GM23338 (cell line): ENCODE measurements around the gene WDR35. TPM values are rescaled to one million over a fixed set of nuclear protein-coding genes. Genes with fewer than 3 reads are reported as not detected.

Source experiments
- ATAC-seq: fragments of 200-7000 bp; cut with Tn5 transposase; 3 replicates; pipeline ENCODE4 v1.9.1; 2020
- DNase-seq: peaks from one replicate; pipeline ENCODE4 v3.0.0-alpha.2; 2015; ENCODE audit warnings: low spot score
- H2AFZ ChIP-seq: fragments of 200-600 bp; sonication (generic); 2 replicates; pipeline ENCODE4 v1.8.0; 2016; ENCODE audit warnings: antibody characterized with exemption, mild to moderate bottlenecking, moderate library complexity
- H3F3A ChIP-seq: fragments of 200-600 bp; sonication (generic); replicated peaks from 2 replicates; pipeline ENCODE4 v1.8.0; 2017; ENCODE audit warnings: antibody characterized with exemption, mixed run types, low read depth
- H3K27ac ChIP-seq: fragments of 200-600 bp; sonication (generic); 2 replicates; pipeline ENCODE4 v1.6.1; 2016; ENCODE audit warnings: low read depth
- H3K27me3 ChIP-seq: fragments of 200-600 bp; sonication (generic); 2 replicates; pipeline ENCODE4 v1.8.0; 2016; ENCODE audit warnings: mild to moderate bottlenecking, mixed run types, moderate library complexity; ENCODE audit not compliant: insufficient read depth
- H3K36me3 ChIP-seq: fragments of 200-600 bp; sonication (generic); 2 replicates; pipeline ENCODE4 v1.8.0; 2016; ENCODE audit warnings: mild to moderate bottlenecking; ENCODE audit not compliant: insufficient read depth
- H3K4me1 ChIP-seq: fragments of 200-600 bp; sonication (generic); 2 replicates; pipeline ENCODE4 v1.8.0; 2016; ENCODE audit warnings: mild to moderate bottlenecking, moderate library complexity; ENCODE audit not compliant: insufficient read depth
- H3K4me2 ChIP-seq: fragments of 200-600 bp; sonication (generic); 2 replicates; pipeline ENCODE4 v1.7.1; 2017; ENCODE audit warnings: mixed run types
- H3K4me3 ChIP-seq: fragments of 200-600 bp; sonication (generic); 2 replicates; pipeline ENCODE4 v1.6.1; 2016; ENCODE audit warnings: mixed run types
- H3K79me2 ChIP-seq: fragments of 200-600 bp; sonication (generic); replicated peaks from 2 replicates; pipeline ENCODE4 v1.8.0; 2017; ENCODE audit warnings: mild to moderate bottlenecking; ENCODE audit not compliant: insufficient read depth
- H3K9me2 ChIP-seq: fragments of 200-600 bp; sonication (generic); 2 replicates; pipeline ENCODE4 v1.8.0; 2017; ENCODE audit not compliant: insufficient read depth
- H4K20me1 ChIP-seq: fragments of 200-600 bp; sonication (generic); replicated peaks from 2 replicates; pipeline ENCODE4 v1.8.0; 2017; ENCODE audit warnings: mild to moderate bottlenecking; ENCODE audit not compliant: insufficient read depth
- H3K27ac Mint-ChIP-seq: 2 replicates; pipeline ENCODE4 v1.8.0; 2020; ENCODE audit warnings: inconsistent platforms, mild to moderate bottlenecking, moderate library complexity, mixed read lengths
- H3K27me3 Mint-ChIP-seq: 3 replicates; pipeline ENCODE4 v1.8.0; 2022; ENCODE audit warnings: low read depth, mild to moderate bottlenecking, moderate library complexity, mixed read lengths, inconsistent platforms; ENCODE audit not compliant: insufficient read depth, poor library complexity
- H3K36me3 Mint-ChIP-seq: 3 replicates; pipeline ENCODE4 v1.8.0; 2021; ENCODE audit warnings: low read depth, mild to moderate bottlenecking, inconsistent platforms, moderate library complexity, mixed read lengths
- H3K4me1 Mint-ChIP-seq: 3 replicates; pipeline ENCODE4 v1.8.0; 2020; ENCODE audit warnings: mild to moderate bottlenecking, inconsistent platforms, mixed read lengths
- H3K4me3 Mint-ChIP-seq: 3 replicates; pipeline ENCODE4 v1.8.0; 2021; ENCODE audit warnings: moderate library complexity, mild to moderate bottlenecking, inconsistent platforms, mixed read lengths
- H3K9me3 Mint-ChIP-seq: 3 replicates; pipeline ENCODE4 v1.8.0; 2020; ENCODE audit warnings: moderate library complexity, mild to moderate bottlenecking, inconsistent platforms, mixed read lengths
- CREB1 ChIP-seq: fragments of 250-450 bp; sonication (Bioruptor Pico); IDR thresholded peaks from 2 replicates; pipeline ENCODE4 v1.5.0; 2020; ENCODE audit warnings: low read depth, mild to moderate bottlenecking, moderate library complexity
- EZH2 ChIP-seq: fragments of 200-600 bp; sonication (generic); IDR thresholded peaks from one replicate; pipeline ENCODE4 v1.8.0; 2017; ENCODE audit warnings: antibody characterized with exemption, mild to moderate bottlenecking, low read depth; ENCODE audit not compliant: unreplicated experiment
- EZH2phosphoT487 ChIP-seq: fragments of 200-600 bp; sonication (generic); IDR thresholded peaks from one replicate; pipeline ENCODE4 v1.8.1; 2018; ENCODE audit warnings: antibody characterized with exemption; ENCODE audit not compliant: unreplicated experiment
- JUNB ChIP-seq: IDR thresholded peaks from one replicate; pipeline ENCODE4 v1.6.1; 2016; ENCODE audit warnings: antibody characterized with exemption; ENCODE audit not compliant: unreplicated experiment
- NANOG ChIP-seq: IDR thresholded peaks from 2 replicates; pipeline ENCODE4 v1.6.1; 2016; ENCODE audit warnings: antibody characterized with exemption, borderline replicate concordance
- POLR2AphosphoS5 ChIP-seq: IDR thresholded peaks from 2 replicates; pipeline ENCODE4 v1.6.1; 2016; ENCODE audit warnings: antibody characterized with exemption, low read depth
- ZNF114 ChIP-seq: fragments of 250-450 bp; sonication (Bioruptor Pico); IDR thresholded peaks from 2 replicates; pipeline ENCODE4 v1.5.0; 2020; ENCODE audit warnings: mild to moderate bottlenecking, moderate library complexity
- ZNF331 ChIP-seq: fragments of 250-450 bp; sonication (Bioruptor Pico); IDR thresholded peaks from 2 replicates; pipeline ENCODE4 v1.5.0; 2020; ENCODE audit warnings: low read depth, mild to moderate bottlenecking, moderate library complexity
- polyA plus RNA-seq: library from polyadenylated mRNA; unstranded; fragments of >200 nt; fragmentation: Nextera tagmentation; extraction: Ambion mirVana; gene quantifications from 2 replicates; pipeline ENCODE4 v1.2.1, GENCODE V29; 2016
- total RNA-seq: library from RNA; depleted of rRNA; stranded (reverse); fragments of >200 nt; shearing (Covaris generic); gene quantifications from 2 replicates; pipeline ENCODE4 v1.2.3, GENCODE V29; 2014
- TF ChIP-seq, protein P1 (sequence below), 2 experiments: fragments of 200-600 bp in 1 of 2; sonication (generic) in 1 of 2; conservative IDR thresholded peaks; 2 replicates each; pipeline versions ENCODE4 v1.5.1 to v1.6.1; 2016 to 2017; ENCODE audit warnings: antibody characterized with exemption in 2 of 2, low read depth in 2 of 2, mild to moderate bottlenecking in 2 of 2, moderate library complexity in 1 of 2
- TF ChIP-seq, protein P2 (sequence below): fragments of 250-450 bp; sonication (Bioruptor Pico); IDR thresholded peaks from 2 replicates; pipeline ENCODE4 v1.5.0; 2020; ENCODE audit warnings: mild to moderate bottlenecking, moderate library complexity

WDR35 gene
- total and polyA plus RNA-seq, 2 experiments from 2014 or later, result 5.3 to 20.0 TPM

DNA sequence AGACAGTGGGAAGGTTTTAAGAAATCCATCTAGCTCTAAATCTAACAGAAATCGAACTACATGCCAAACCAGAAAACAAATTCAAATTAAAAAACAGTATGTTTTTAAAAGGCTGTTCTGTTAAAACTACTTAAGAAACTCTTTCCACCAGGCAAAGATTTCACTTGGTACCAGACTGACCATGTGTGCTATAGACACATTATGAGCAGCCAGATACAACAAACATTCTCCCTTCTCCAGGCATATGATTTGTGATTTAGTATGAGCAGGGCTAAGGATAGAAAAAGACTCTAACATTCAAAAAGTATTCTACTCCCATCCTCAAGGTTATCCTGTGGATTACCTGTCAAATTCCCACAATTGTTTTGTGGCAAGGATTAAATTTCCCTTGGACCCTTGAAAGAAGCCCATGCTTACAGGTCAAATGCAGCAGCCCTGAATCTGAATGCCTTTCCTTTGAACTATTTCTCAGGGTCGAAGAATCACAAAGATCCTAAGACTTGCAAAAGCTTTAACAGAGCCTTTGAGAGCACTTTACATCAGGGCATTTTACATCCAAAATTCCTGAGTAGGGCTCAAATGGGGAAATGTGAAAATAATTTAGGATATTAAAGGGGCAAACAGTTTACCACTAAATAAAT, 45.6 kb downstream of the WDR35 start:
- ATAC-seq (peak; percentile 86), DNase-seq (peak; percentile 69)
- no peak overlapping the region for H2AFZ ChIP-seq
- H3K4me1 ChIP-seq, result peaks cover 29% of the 10 kb centered on the region
- H3K36me3 ChIP-seq, result no peaks in the 10 kb centered on the region
- Mint-ChIP-seq H3K4me3 (no peak overlapping the region; the same call in 2 of the 3 replicates), H3K4me1 (peaks cover 29% of the 10 kb centered on the region), H3K27ac (no peak overlapping the region), H3K9me3 (no peaks in the 10 kb centered on the region), H3K27me3 (no peaks in the 10 kb centered on the region), H3K36me3 (peaks cover 12% of the 10 kb centered on the region; the same call in 1 of the 3 replicates)
- no peaks in the 10 kb centered on the region for H3K9me2 ChIP-seq
- peak overlapping the region; percentile 8; the same call in 1 of the 2 replicates for H3K27ac ChIP-seq
- peak overlapping the region; percentile 2 for H3K4me2 ChIP-seq
- no peaks in the 10 kb centered on the region for H4K20me1 ChIP-seq
- TF ChIP-seq JUNB (no peak), EZH2phosphoT487 (no peak), CREB1 (no peak), ZNF114 (CRISPR knock-in tag) (no peak), NANOG (0 out of 2 replicates have a peak, but pooled peaks have one; percentile 33)
- TF ChIP-seq, protein P1, sequence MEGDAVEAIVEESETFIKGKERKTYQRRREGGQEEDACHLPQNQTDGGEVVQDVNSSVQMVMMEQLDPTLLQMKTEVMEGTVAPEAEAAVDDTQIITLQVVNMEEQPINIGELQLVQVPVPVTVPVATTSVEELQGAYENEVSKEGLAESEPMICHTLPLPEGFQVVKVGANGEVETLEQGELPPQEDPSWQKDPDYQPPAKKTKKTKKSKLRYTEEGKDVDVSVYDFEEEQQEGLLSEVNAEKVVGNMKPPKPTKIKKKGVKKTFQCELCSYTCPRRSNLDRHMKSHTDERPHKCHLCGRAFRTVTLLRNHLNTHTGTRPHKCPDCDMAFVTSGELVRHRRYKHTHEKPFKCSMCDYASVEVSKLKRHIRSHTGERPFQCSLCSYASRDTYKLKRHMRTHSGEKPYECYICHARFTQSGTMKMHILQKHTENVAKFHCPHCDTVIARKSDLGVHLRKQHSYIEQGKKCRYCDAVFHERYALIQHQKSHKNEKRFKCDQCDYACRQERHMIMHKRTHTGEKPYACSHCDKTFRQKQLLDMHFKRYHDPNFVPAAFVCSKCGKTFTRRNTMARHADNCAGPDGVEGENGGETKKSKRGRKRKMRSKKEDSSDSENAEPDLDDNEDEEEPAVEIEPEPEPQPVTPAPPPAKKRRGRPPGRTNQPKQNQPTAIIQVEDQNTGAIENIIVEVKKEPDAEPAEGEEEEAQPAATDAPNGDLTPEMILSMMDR (conservative IDR thresholded peaks at IDR 0.05; ENCODE audit: low read depth in 2 of 2), result no peak
- H3K79me2 ChIP-seq, result no peaks in the 10 kb centered on the region
- no peaks in the 10 kb centered on the region for H3K27me3 ChIP-seq
- no peaks in the 10 kb centered on the region for H3F3A ChIP-seq
- H3K4me3 ChIP-seq, result no peak overlapping the region

DNA sequence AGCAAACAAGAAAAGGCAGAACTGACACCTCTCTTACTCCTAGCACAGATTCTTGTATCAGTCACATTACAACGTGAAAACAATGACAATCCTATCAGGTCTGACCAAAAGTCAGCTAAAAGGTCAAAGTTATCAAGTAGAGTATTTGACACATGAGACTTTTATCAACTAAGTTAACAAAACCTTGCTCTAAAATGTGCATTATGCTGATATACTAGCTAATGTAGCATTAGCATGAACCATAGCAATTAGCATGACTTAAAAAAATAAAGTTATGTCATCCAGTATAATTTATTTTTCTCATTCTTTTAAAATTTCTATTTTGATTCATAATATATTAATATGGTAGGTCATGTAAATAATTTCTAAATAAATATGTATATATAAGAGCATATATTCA, 46.7 kb downstream of the WDR35 start:
- Mint-ChIP-seq H3K9me3 (no peaks in the 10 kb centered on the region), H3K27ac (no peak overlapping the region), H3K27me3 (no peaks in the 10 kb centered on the region), H3K36me3 (peaks cover 6% of the 10 kb centered on the region; the same call in 1 of the 3 replicates), H3K4me3 (no peak overlapping the region), H3K4me1 (peaks cover 29% of the 10 kb centered on the region)
- H3K9me2 ChIP-seq, result no peaks in the 10 kb centered on the region
- no peaks in the 10 kb centered on the region for H3K79me2 ChIP-seq
- H2AFZ ChIP-seq, result no peak overlapping the region
- no peak overlapping the region for H3K4me2 ChIP-seq
- H3K27me3 ChIP-seq, result no peaks in the 10 kb centered on the region
- ATAC-seq (no peak), DNase-seq (no peak)
- no peaks in the 10 kb centered on the region; the same call in 1 of the 2 replicates for H4K20me1 ChIP-seq
- H3K36me3 ChIP-seq, result no peaks in the 10 kb centered on the region; the same call in 1 of the 2 replicates
- H3F3A ChIP-seq, result no peaks in the 10 kb centered on the region
- no peak overlapping the region for H3K4me3 ChIP-seq
- no peak overlapping the region for H3K27ac ChIP-seq
- H3K4me1 ChIP-seq, result peaks cover 29% of the 10 kb centered on the region
- no peak for TF ChIP-seq JUNB
- TF ChIP-seq CREB1, result no peak
- TF ChIP-seq EZH2, result no peak
- TF ChIP-seq POLR2AphosphoS5, result no peak
- TF ChIP-seq, protein P1 (conservative IDR thresholded peaks at IDR 0.05; ENCODE audit: low read depth in 2 of 2), result no peak
- TF ChIP-seq ZNF331 (CRISPR knock-in tag), result no peak
- no peak for TF ChIP-seq ZNF114 (CRISPR knock-in tag)
- TF ChIP-seq, protein P2, sequence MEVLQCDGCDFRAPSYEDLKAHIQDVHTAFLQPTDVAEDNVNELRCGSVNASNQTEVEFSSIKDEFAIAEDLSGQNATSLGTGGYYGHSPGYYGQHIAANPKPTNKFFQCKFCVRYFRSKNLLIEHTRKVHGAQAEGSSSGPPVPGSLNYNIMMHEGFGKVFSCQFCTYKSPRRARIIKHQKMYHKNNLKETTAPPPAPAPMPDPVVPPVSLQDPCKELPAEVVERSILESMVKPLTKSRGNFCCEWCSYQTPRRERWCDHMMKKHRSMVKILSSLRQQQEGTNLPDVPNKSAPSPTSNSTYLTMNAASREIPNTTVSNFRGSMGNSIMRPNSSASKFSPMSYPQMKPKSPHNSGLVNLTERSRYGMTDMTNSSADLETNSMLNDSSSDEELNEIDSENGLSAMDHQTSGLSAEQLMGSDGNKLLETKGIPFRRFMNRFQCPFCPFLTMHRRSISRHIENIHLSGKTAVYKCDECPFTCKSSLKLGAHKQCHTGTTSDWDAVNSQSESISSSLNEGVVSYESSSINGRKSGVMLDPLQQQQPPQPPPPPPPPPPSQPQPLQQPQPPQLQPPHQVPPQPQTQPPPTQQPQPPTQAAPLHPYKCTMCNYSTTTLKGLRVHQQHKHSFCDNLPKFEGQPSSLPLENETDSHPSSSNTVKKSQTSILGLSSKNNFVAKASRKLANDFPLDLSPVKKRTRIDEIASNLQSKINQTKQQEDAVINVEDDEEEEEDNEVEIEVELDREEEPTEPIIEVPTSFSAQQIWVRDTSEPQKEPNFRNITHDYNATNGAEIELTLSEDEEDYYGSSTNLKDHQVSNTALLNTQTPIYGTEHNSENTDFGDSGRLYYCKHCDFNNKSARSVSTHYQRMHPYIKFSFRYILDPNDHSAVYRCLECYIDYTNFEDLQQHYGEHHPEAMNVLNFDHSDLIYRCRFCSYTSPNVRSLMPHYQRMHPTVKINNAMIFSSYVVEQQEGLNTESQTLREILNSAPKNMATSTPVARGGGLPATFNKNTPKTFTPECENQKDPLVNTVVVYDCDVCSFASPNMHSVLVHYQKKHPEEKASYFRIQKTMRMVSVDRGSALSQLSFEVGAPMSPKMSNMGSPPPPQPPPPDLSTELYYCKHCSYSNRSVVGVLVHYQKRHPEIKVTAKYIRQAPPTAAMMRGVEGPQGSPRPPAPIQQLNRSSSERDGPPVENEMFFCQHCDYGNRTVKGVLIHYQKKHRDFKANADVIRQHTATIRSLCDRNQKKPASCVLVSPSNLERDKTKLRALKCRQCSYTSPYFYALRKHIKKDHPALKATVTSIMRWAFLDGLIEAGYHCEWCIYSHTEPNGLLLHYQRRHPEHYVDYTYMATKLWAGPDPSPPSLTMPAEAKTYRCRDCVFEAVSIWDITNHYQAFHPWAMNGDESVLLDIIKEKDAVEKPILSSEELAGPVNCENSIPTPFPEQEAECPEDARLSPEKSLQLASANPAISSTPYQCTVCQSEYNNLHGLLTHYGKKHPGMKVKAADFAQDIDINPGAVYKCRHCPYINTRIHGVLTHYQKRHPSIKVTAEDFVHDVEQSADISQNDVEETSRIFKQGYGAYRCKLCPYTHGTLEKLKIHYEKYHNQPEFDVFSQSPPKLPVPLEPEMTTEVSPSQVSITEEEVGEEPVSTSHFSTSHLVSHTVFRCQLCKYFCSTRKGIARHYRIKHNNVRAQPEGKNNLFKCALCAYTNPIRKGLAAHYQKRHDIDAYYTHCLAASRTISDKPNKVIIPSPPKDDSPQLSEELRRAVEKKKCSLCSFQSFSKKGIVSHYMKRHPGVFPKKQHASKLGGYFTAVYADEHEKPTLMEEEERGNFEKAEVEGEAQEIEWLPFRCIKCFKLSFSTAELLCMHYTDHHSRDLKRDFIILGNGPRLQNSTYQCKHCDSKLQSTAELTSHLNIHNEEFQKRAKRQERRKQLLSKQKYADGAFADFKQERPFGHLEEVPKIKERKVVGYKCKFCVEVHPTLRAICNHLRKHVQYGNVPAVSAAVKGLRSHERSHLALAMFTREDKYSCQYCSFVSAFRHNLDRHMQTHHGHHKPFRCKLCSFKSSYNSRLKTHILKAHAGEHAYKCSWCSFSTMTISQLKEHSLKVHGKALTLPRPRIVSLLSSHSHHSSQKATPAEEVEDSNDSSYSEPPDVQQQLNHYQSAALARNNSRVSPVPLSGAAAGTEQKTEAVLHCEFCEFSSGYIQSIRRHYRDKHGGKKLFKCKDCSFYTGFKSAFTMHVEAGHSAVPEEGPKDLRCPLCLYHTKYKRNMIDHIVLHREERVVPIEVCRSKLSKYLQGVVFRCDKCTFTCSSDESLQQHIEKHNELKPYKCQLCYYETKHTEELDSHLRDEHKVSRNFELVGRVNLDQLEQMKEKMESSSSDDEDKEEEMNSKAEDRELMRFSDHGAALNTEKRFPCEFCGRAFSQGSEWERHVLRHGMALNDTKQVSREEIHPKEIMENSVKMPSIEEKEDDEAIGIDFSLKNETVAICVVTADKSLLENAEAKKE (CRISPR knock-in tag), result no peak
- TF ChIP-seq NANOG, result no peak
- TF ChIP-seq EZH2phosphoT487, result no peak
